HepG2 (cell line): ENCODE data around the gene SSBP2. TPM values are rescaled to one million over a fixed set of nuclear protein-coding genes. Genes with fewer than 3 reads are reported as not detected.

ENCODE experiments used
- ATAC-seq: fragments of 200-7000 bp; cut with Tn5 transposase; 3 replicates; pipeline ENCODE4 v1.9.1; 2020; ENCODE audit warnings: mild to moderate bottlenecking, moderate library complexity
- BruUV-seq: library from RNA; stranded (reverse); fragments of 400-500 nt; replicated peaks from 2 replicates; lab custom pipeline; 2021; lab: Mats Ljungman, UMichigan
- CTCF ChIA-PET: fragments of 300-600 bp; formaldehyde crosslinking; extraction: SDS; loops from one replicate; lab custom pipeline; 2021; ENCODE audit warnings: low total read pairs, inconsistent platforms, low intra/inter-chr PET ratio; lab: Yijun Ruan, JAX
- POLR2A ChIA-PET: fragments of 350-600 bp; sonication (Branson Sonifier 250); formaldehyde crosslinking; loops from one replicate; lab custom pipeline; 2020; ENCODE audit warnings: antibody characterized with exemption, inconsistent platforms; lab: Yijun Ruan, JAX
- DNase-seq: peaks from one replicate; pipeline ENCODE4 v3.0.0-alpha.2; 2015; ENCODE audit warnings: low spot score
- FAIRE-seq: peaks from 3 replicates; lab custom pipeline; 2011; peaks lifted over from hg19 to GRCh38; lab: Jason Lieb, UNC
- H2AFZ ChIP-seq: one replicate; pipeline ENCODE4 v1.6.1; 2011; ENCODE audit warnings: low read length, inconsistent platforms
- H3K27ac ChIP-seq: fragments of 300-600 bp; 3 replicates; pipeline ENCODE4 v1.8.0; 2011; ENCODE audit warnings: mixed run types, mild to moderate bottlenecking, mixed read lengths, low read length, inconsistent platforms; ENCODE audit not compliant: insufficient read depth; ENCODE audit errors: extremely low read length
- H3K27me3 ChIP-seq, 2 experiments: fragments of 200-600 bp in 1 of 2; 2 replicates in 1 of 2; 3 replicates in 1 of 2; pipeline versions ENCODE4 v1.6.0 to v1.8.0; 2011; ENCODE audit warnings: low read length in 2 of 2, mild to moderate bottlenecking in 2 of 2, moderate library complexity in 2 of 2, inconsistent platforms in 1 of 2; ENCODE audit not compliant: insufficient read depth in 2 of 2, control insufficient read depth in 1 of 2
- H3K36me3 ChIP-seq, 2 experiments: fragments of 200-600 bp in 1 of 2; replicated peaks in 1 of 2; 2 replicates in 1 of 2; 3 replicates in 1 of 2; pipeline versions ENCODE4 v1.5.1 to v1.8.0; 2011; ENCODE audit warnings: low read length in 2 of 2, inconsistent platforms in 1 of 2; ENCODE audit not compliant: insufficient read depth in 2 of 2, control insufficient read depth in 1 of 2
- H3K4me1 ChIP-seq: 2 replicates; pipeline ENCODE4 v1.5.1; 2012; ENCODE audit warnings: low read length, inconsistent platforms; ENCODE audit not compliant: insufficient read depth
- H3K4me2 ChIP-seq: 2 replicates; pipeline ENCODE4 v1.6.0; 2011; ENCODE audit warnings: low read depth, low read length, inconsistent platforms
- H3K4me3 ChIP-seq, 3 experiments: fragments of 200-600 bp in 1 of 3; sonication (generic), shearing (Covaris generic) in 1 of 3; replicated peaks in 1 of 3; 2 replicates each; pipeline ENCODE4 v1.5.1; 2011 to 2016; ENCODE audit warnings: low read length in 3 of 3, inconsistent platforms in 2 of 3, low read depth in 2 of 3, mild to moderate bottlenecking in 2 of 3, control low read depth in 1 of 3, mixed read lengths in 1 of 3; ENCODE audit not compliant: insufficient read depth in 1 of 3
- H3K79me2 ChIP-seq: one replicate; pipeline ENCODE4 v1.6.1; 2011; ENCODE audit warnings: low read length, inconsistent platforms; ENCODE audit not compliant: insufficient read depth
- H3K9ac ChIP-seq: 2 replicates; pipeline ENCODE4 v1.6.0; 2011; ENCODE audit warnings: mild to moderate bottlenecking, low read depth, low read length, inconsistent platforms; ENCODE audit not compliant: insufficient read depth
- H3K9me3 ChIP-seq: 2 replicates; pipeline ENCODE4 v1.5.1; 2012; ENCODE audit warnings: mild to moderate bottlenecking, low read length
- H4K20me1 ChIP-seq: 2 replicates; pipeline ENCODE4 v1.6.0; 2011; ENCODE audit warnings: inconsistent platforms, mild to moderate bottlenecking, low read length, moderate library complexity; ENCODE audit not compliant: insufficient read depth
- ATRX ChIP-seq: sonication (generic); formaldehyde crosslinking; IDR thresholded peaks from 2 replicates; pipeline ENCODE4 v1.4.0; 2020; ENCODE audit warnings: missing genetic modification reagents, borderline replicate concordance
- FOSL2 ChIP-seq: sonication (generic); formaldehyde crosslinking; IDR thresholded peaks from 2 replicates; pipeline ENCODE4 v1.4.0; 2020; ENCODE audit warnings: missing genetic modification reagents
- NFE2L2 ChIP-seq: fragments of 150-350 bp; IDR thresholded peaks from 2 replicates; pipeline ENCODE4 v1.6.1; 2014; ENCODE audit warnings: low read length
- PAWR ChIP-seq: sonication (generic); formaldehyde crosslinking; IDR thresholded peaks from 2 replicates; pipeline ENCODE4 v1.4.0; 2020; ENCODE audit warnings: missing genetic modification reagents, mild to moderate bottlenecking, borderline replicate concordance
- RXRB ChIP-seq: IDR thresholded peaks from 2 replicates; pipeline ENCODE4 v1.6.1; 2016; ENCODE audit warnings: borderline replicate concordance, missing genetic modification reagents, missing compliant biosample characterization
- SRSF4 ChIP-seq: fragments of 200-400 bp; formaldehyde crosslinking; IDR thresholded peaks from one replicate; pipeline ENCODE4 v1.6.1; 2018; ENCODE audit warnings: mild to moderate bottlenecking, low read depth, low read length, moderate library complexity; ENCODE audit not compliant: poor library complexity, severe bottlenecking
- ZNF138 ChIP-seq: sonication (generic); formaldehyde crosslinking; IDR thresholded peaks from 2 replicates; pipeline ENCODE4 v1.5.0; 2020; ENCODE audit warnings: mild to moderate bottlenecking, low read depth, missing genetic modification reagents
- ZNF251 ChIP-seq: sonication (generic); formaldehyde crosslinking; IDR thresholded peaks from 2 replicates; pipeline ENCODE4 v1.9.0; 2021; ENCODE audit warnings: mild to moderate bottlenecking, missing genetic modification reagents
- ZNF333 ChIP-seq: sonication (generic); formaldehyde crosslinking; IDR thresholded peaks from 2 replicates; pipeline ENCODE4 v1.4.0; 2020; ENCODE audit warnings: mild to moderate bottlenecking, missing genetic modification reagents, borderline replicate concordance
- ZNF34 ChIP-seq: sonication (generic); formaldehyde crosslinking; IDR thresholded peaks from 2 replicates; pipeline ENCODE4 v1.4.0; 2020; ENCODE audit warnings: mild to moderate bottlenecking, missing genetic modification reagents, borderline replicate concordance
- ZNF550 ChIP-seq: sonication (generic); formaldehyde crosslinking; IDR thresholded peaks from 2 replicates; pipeline ENCODE4 v1.4.0; 2020; ENCODE audit warnings: mild to moderate bottlenecking, missing genetic modification reagents, borderline replicate concordance
- ZNF792 ChIP-seq: IDR thresholded peaks from 2 replicates; pipeline ENCODE4 v1.6.1; 2016
- ZNF83 ChIP-seq: sonication (generic); formaldehyde crosslinking; IDR thresholded peaks from 2 replicates; pipeline ENCODE4 v1.4.0; 2020; ENCODE audit warnings: missing genetic modification reagents, mild to moderate bottlenecking, borderline replicate concordance
- ZNF879 ChIP-seq: sonication (generic); formaldehyde crosslinking; IDR thresholded peaks from 2 replicates; pipeline ENCODE4 v1.8.1; 2023; ENCODE audit warnings: missing genetic modification reagents
- WGBS: methylation state at CpG from one replicate; pipeline ENCODE4 v1.1.6; 2017; ENCODE audit warnings: low lambda C conversion rate; 5-methylcytosine and 5-hydroxymethylcytosine counted together
- in situ Hi-C: cut with HindIII; loops from 2 replicates; pipeline ENCODE4 v1.10.0; 2017; ENCODE audit warnings: low pct_unique_long_range_greater_than_20kb; ENCODE audit not compliant: extremely low pct_ligation_motif_present
- intact Hi-C: fragments of 100-400 bp; cut with micrococcal nuclease; formaldehyde crosslinking; loops from one replicate; pipeline ENCODE4 v1.10.0; 2022; ENCODE audit not compliant: unreplicated experiment
- polyA plus RNA-seq, 8 experiments: library from polyadenylated mRNA; depleted of rRNA in 3 of 8; stranded (reverse) in 7 of 8; unstranded in 1 of 8; fragments of >200 nt; fragmentation: Illumina TruSeq in 4 of 8; extraction: Trizol in 4 of 8; gene quantifications; 2 replicates each; pipeline versions ENCODE4 v1.2.1 to v1.2.3, GENCODE V29; 2011 to 2016; ENCODE audit warnings: low read depth in 4 of 8, missing spikeins in 1 of 8, mixed read lengths in 1 of 8; ENCODE audit not compliant: insufficient read depth in 1 of 8
- total RNA-seq, 5 experiments: library from RNA; depleted of rRNA; stranded (reverse); fragments of >200 nt; fragmentation: Illumina TruSeq; extraction: Trizol; gene quantifications; 2 replicates each; pipeline ENCODE4 v1.2.3, GENCODE V29; 2016; ENCODE audit warnings: low read depth in 1 of 5
- TF ChIP-seq, protein P1 (sequence below): sonication (generic); formaldehyde crosslinking; IDR thresholded peaks from 2 replicates; pipeline ENCODE4 v1.5.1; 2020; ENCODE audit warnings: missing genetic modification reagents, mild to moderate bottlenecking, borderline replicate concordance

SSBP2 gene
- total and polyA plus RNA-seq, 2 of the 13 experiments (the other 11 are each of a cell fraction or from before 2014, with no cell fraction given) = 0.16 TPM; not detected in 1

DNA sequence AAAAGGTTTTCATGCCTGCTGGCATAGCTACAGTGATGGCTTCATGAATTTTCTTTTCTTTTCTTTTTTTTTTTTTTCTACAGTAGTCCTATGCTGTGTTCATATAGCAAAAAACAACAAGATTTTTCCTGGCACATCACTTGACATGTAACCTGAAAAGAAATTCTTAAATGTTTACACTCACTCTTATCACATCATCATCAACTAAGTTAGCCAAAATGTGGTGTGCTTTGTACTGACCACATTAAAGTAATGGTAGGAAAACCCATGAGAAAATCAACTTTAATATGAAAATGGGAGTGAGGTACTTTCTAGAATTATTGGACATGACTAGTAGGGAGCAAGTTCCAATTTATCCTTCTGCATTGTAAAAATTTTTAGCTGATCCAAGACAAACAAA lies 146.7 kb downstream of the SSBP2 start:
- in situ Hi-C loops = no loop called here
- FAIRE-seq (no peak), ATAC-seq (no peak), DNase-seq (no peak)
- Histone ChIP-seq H3K36me3 (no peaks in the 10 kb centered on the region), H2AFZ (no peak overlapping the region), H3K4me2 (no peak overlapping the region), H3K27ac (no peak overlapping the region), H3K79me2 (no peaks in the 10 kb centered on the region), H4K20me1 (no peaks in the 10 kb centered on the region), H3K4me3 (no peak overlapping the region), H3K9me3 (no peaks in the 10 kb centered on the region), H3K4me1 (peaks cover 6% of the 10 kb centered on the region; the same call in 1 of the 2 replicates), H3K27me3 (no peaks in the 10 kb centered on the region), H3K9ac (no peak overlapping the region)
- ChIA-PET CTCF (no interaction called here), POLR2A (no interaction called here)
- intact Hi-C loops = no loop called here
- TF ChIP-seq ZNF138 (no peak), ZNF879 (CRISPR knock-in tag) (no peak), ATRX (CRISPR knock-in tag) (no peak)
- BruUV-seq = no TSS peak

DNA sequence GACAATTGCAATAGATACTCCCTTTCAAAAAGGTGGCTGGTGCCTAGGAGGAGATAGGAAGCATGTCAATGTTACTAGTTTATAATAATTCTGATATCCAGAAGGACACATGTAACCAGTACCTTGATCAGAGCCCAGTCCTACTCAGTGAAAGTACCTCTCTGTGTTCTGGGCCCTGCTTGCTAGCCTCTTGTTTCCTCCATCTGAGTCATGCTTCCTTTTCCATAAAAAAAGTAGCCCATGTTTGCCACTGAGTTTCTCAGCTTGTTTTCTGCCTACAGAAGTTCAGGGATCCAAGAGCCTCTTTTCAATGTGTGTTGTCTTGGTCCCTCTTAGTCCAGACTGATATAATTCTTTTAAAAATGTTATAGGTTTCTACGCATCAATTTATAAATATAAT lies 149.0 kb downstream of the SSBP2 start:
- ChIA-PET POLR2A (no interaction called here), CTCF (no interaction called here)
- FAIRE-seq (no peak), DNase-seq (no peak), ATAC-seq (no peak)
- Histone ChIP-seq H3K27me3 (no peaks in the 10 kb centered on the region), H3K4me1 (peaks cover 6% of the 10 kb centered on the region; the same call in 1 of the 2 replicates), H3K9me3 (no peaks in the 10 kb centered on the region), H3K9ac (no peak overlapping the region), H4K20me1 (no peaks in the 10 kb centered on the region), H3K4me2 (no peak overlapping the region), H2AFZ (no peak overlapping the region), H3K79me2 (no peaks in the 10 kb centered on the region), H3K36me3 (no peaks in the 10 kb centered on the region), H3K27ac (no peak overlapping the region), H3K4me3 (no peak overlapping the region)
- intact Hi-C loops (no loop called here), in situ Hi-C loops (no loop called here)
- WGBS = 60% methylated on average over 1 of the region's 1 CpG
- TF ChIP-seq NFE2L2 (no peak), ZNF83 (CRISPR knock-in tag) (no peak), ZNF251 (CRISPR knock-in tag) (no peak), ZNF792 (CRISPR knock-in tag) (no peak), PAWR (CRISPR knock-in tag) (no peak), FOSL2 (no peak), SRSF4 (no peak), ZNF550 (no peak), RXRB (CRISPR knock-in tag) (no peak), ZNF333 (no peak), ZNF34 (CRISPR knock-in tag) (no peak)
- TF ChIP-seq, protein P1, sequence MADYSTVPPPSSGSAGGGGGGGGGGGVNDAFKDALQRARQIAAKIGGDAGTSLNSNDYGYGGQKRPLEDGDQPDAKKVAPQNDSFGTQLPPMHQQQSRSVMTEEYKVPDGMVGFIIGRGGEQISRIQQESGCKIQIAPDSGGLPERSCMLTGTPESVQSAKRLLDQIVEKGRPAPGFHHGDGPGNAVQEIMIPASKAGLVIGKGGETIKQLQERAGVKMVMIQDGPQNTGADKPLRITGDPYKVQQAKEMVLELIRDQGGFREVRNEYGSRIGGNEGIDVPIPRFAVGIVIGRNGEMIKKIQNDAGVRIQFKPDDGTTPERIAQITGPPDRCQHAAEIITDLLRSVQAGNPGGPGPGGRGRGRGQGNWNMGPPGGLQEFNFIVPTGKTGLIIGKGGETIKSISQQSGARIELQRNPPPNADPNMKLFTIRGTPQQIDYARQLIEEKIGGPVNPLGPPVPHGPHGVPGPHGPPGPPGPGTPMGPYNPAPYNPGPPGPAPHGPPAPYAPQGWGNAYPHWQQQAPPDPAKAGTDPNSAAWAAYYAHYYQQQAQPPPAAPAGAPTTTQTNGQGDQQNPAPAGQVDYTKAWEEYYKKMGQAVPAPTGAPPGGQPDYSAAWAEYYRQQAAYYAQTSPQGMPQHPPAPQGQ (CRISPR knock-in tag) = no peak
- BruUV-seq = no TSS peak
